HCT116 (cell line): ENCODE results near the gene PHKB.

Experiments
- EZH2phosphoT487 ChIP-seq: fragments of 200-600 bp; IDR thresholded peaks from 2 replicates; pipeline ENCODE4 v1.6.1; 2018; ENCODE audit warnings: antibody characterized with exemption, borderline replicate concordance
- YY1 ChIP-seq: IDR thresholded peaks from 2 replicates; pipeline ENCODE4 v1.6.1; 2011; ENCODE audit warnings: low read length, low read depth, moderate library complexity, mild to moderate bottlenecking; ENCODE audit not compliant: insufficient replicate concordance; ENCODE audit errors: extremely low read depth
- ZNF274 ChIP-seq: fragments of 200-500 bp; sonication (Bioruptor generic); IDR thresholded peaks from 2 replicates; pipeline ENCODE4 v1.6.1; 2014; ENCODE audit warnings: mild to moderate bottlenecking, low read depth, low read length, inconsistent platforms
- TF ChIP-seq, protein P1 (sequence below): IDR thresholded peaks from 2 replicates; pipeline ENCODE4 v1.6.1; 2012
- TF ChIP-seq, protein P2 (sequence below), 3 experiments: fragments of 200-600 bp in 1 of 3; sonication (generic) in 1 of 3; IDR thresholded peaks in 2 of 3; conservative IDR thresholded peaks in 1 of 3; 2 replicates each; pipeline ENCODE4 v1.5.1; 2012 to 2017; ENCODE audit warnings: low read depth in 2 of 3, low read length in 2 of 3, antibody characterized with exemption in 1 of 3, borderline replicate concordance in 1 of 3, control low read depth in 1 of 3, mild to moderate bottlenecking in 1 of 3, mixed read lengths in 1 of 3, mixed run types in 1 of 3, moderate library complexity in 1 of 3; ENCODE audit not compliant: insufficient read depth in 1 of 3

DNA sequence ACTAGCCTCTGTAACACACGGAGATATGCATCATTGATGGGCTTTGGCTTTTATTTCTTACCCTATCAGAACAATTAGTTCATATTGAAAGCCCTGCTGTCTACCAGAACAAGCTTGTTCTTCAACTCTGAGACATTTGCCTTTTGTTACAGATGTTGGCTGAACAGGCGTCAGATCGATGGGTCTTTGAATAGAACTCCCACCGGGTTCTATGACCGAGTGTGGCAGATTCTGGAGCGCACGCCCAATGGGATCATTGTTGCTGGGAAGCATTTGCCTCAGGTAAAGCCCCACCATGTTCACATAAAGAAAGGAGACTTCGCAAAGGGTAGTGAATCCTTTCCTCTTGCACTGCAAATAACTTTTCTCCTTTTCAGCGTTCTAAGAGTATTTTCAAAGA, 232.1 kb downstream of the PHKB start:
- TF ChIP-seq, protein P1, sequence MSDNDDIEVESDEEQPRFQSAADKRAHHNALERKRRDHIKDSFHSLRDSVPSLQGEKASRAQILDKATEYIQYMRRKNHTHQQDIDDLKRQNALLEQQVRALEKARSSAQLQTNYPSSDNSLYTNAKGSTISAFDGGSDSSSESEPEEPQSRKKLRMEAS: no peak
- TF ChIP-seq, protein P2, sequence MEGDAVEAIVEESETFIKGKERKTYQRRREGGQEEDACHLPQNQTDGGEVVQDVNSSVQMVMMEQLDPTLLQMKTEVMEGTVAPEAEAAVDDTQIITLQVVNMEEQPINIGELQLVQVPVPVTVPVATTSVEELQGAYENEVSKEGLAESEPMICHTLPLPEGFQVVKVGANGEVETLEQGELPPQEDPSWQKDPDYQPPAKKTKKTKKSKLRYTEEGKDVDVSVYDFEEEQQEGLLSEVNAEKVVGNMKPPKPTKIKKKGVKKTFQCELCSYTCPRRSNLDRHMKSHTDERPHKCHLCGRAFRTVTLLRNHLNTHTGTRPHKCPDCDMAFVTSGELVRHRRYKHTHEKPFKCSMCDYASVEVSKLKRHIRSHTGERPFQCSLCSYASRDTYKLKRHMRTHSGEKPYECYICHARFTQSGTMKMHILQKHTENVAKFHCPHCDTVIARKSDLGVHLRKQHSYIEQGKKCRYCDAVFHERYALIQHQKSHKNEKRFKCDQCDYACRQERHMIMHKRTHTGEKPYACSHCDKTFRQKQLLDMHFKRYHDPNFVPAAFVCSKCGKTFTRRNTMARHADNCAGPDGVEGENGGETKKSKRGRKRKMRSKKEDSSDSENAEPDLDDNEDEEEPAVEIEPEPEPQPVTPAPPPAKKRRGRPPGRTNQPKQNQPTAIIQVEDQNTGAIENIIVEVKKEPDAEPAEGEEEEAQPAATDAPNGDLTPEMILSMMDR (IDR thresholded peaks at IDR 0.05 in 2 of 3, conservative IDR thresholded peaks at IDR 0.05 in 1 of 3; ENCODE audit: borderline replicate concordance in 1 of 3, insufficient read depth in 1 of 3, low read depth in 2 of 3, low read length in 2 of 3): no peak
- TF ChIP-seq EZH2phosphoT487 (no peak), ZNF274 (no peak), YY1 (no peak)
